Kasumi-1 (cell line): ENCODE data around the gene FAM83E.

ENCODE experiments used
- DNase-seq, 2 experiments: peaks; one replicate each; lab custom pipeline; 2025; lab: John Stamatoyannopoulos, UW

Gene FAM83E

GRCh38 chr19:48575931-48576622, 38.8 kb downstream of the FAM83E start:
- no peak for DNase-seq

GRCh38 chr19:48573163-48573505, 41.7 kb downstream of the FAM83E start:
- DNase-seq, result no peak

GRCh38 chr19:48571378-48572162, 43.3 kb downstream of the FAM83E start:
- DNase-seq, result no peak

- DNase-seq, result no peak
Measured at GRCh38 chr19:48569814-48570213, 45.1 kb downstream of the FAM83E start.

- DNase-seq, result peak; percentile 24 to 27
Measured at GRCh38 chr19:48568345-48568886, 46.5 kb downstream of the FAM83E start.

- no peak for DNase-seq
Measured at GRCh38 chr19:48565090-48565489, 49.8 kb downstream of the FAM83E start.
